HCT116 (cell line): ENCODE results near the gene EML4.

Experiments
- ATF3 ChIP-seq: IDR thresholded peaks from 2 replicates; pipeline ENCODE4 v1.6.1; 2012
- CTCF ChIP-seq, 3 experiments: fragments of 200-600 bp in 1 of 3; sonication (generic) in 1 of 3; IDR thresholded peaks in 2 of 3; conservative IDR thresholded peaks in 1 of 3; 2 replicates each; pipeline ENCODE4 v1.5.1; 2012 to 2017; ENCODE audit warnings: low read depth in 2 of 3, low read length in 2 of 3, antibody characterized with exemption in 1 of 3, borderline replicate concordance in 1 of 3, control low read depth in 1 of 3, mild to moderate bottlenecking in 1 of 3, mixed read lengths in 1 of 3, mixed run types in 1 of 3, moderate library complexity in 1 of 3; ENCODE audit not compliant: insufficient read depth in 1 of 3
- EGR1 ChIP-seq: IDR thresholded peaks from 2 replicates; pipeline ENCODE4 v1.6.1; 2012; ENCODE audit warnings: low read depth
- EZH2 ChIP-seq: fragments of 200-600 bp; sonication (generic); IDR thresholded peaks from 2 replicates; pipeline ENCODE4 v1.6.1; 2017; ENCODE audit warnings: antibody characterized with exemption, mixed run types
- FOSL1 ChIP-seq: IDR thresholded peaks from 2 replicates; pipeline ENCODE4 v1.6.1; 2012; ENCODE audit warnings: low read depth
- JUND ChIP-seq: IDR thresholded peaks from 2 replicates; pipeline ENCODE4 v1.6.1; 2012
- POLR2A ChIP-seq: IDR thresholded peaks from 2 replicates; pipeline ENCODE4 v1.7.0; 2011; ENCODE audit warnings: borderline replicate concordance; ENCODE audit not compliant: insufficient read depth, insufficient read length; ENCODE audit errors: extremely low read depth
- RAD21 ChIP-seq: IDR thresholded peaks from 2 replicates; pipeline ENCODE4 v1.6.1; 2012; ENCODE audit warnings: low read depth, mild to moderate bottlenecking
- SIN3A ChIP-seq: IDR thresholded peaks from 2 replicates; pipeline ENCODE4 v1.6.1; 2012; ENCODE audit warnings: low read depth
- SRF ChIP-seq: IDR thresholded peaks from 2 replicates; pipeline ENCODE4 v1.6.1; 2012; ENCODE audit warnings: low read depth
- ZFX ChIP-seq: fragments of 450-650 bp; IDR thresholded peaks from 2 replicates; pipeline ENCODE4 v1.6.1; 2017
- TF ChIP-seq, protein P1 (sequence below): IDR thresholded peaks from 2 replicates; pipeline ENCODE4 v1.6.1; 2012

GRCh38 chr2:42327125-42327524, 158.0 kb downstream of the EML4 start:
- TF ChIP-seq FOSL1 (no peak), POLR2A (no peak), JUND (no peak), RAD21 (no peak), SIN3A (no peak), SRF (no peak), ATF3 (no peak), CTCF (IDR thresholded peaks at IDR 0.05 in 2 of 3, conservative IDR thresholded peaks at IDR 0.05 in 1 of 3; ENCODE audit: borderline replicate concordance in 1 of 3, insufficient read depth in 1 of 3, low read depth in 2 of 3, low read length in 2 of 3) (no peak), ZFX (no peak), EZH2 (no peak), EGR1 (no peak)
- TF ChIP-seq, protein P1, sequence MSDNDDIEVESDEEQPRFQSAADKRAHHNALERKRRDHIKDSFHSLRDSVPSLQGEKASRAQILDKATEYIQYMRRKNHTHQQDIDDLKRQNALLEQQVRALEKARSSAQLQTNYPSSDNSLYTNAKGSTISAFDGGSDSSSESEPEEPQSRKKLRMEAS: no peak
